ENCODE measurements around the gene TET3. TPM values are rescaled to one million over a fixed set of nuclear protein-coding genes. Genes with fewer than 3 reads are reported as not detected.

Gene TET3
- 10 to 100 TPM; 40.0 to 47.9 (median 45.3) TPM for total RNA-seq
- 14.8 TPM for total RNA-seq (2013)

- Mint-ChIP-seq H3K27ac (peak within 1 kb of the TSS; percentile 84), H3K4me3 (peak within 1 kb of the TSS; percentile 92), H3K36me3 (no peaks in the 10 kb centered on the region), H3K9me3 (no peaks in the 10 kb centered on the region), H3K27me3 (ENCODE audit: low read depth in 2 of 2) (peaks cover 24 to 31% of the 10 kb centered on the region in 2 donors), H3K4me1 (peaks cover 55 to 66% of the 10 kb centered on the region in 2 donors)
- Histone ChIP-seq H3K27ac (ENCODE audit: low read length) (peak within 1 kb of the TSS; percentile 69), H3K4me3 (ENCODE audit: low read length) (peak within 1 kb of the TSS; percentile 63), H3K9me3 (ENCODE audit: control insufficient read depth, insufficient read depth, low read length) (no peaks in the 10 kb centered on the region), H3K36me3 (ENCODE audit: control insufficient read depth, insufficient read depth, low read length) (peaks cover 2% of the 10 kb centered on the region), H3K4me1 (ENCODE audit: control insufficient read depth, insufficient read depth, low read length) (peaks cover 62% of the 10 kb centered on the region), H3K27me3 (ENCODE audit: control insufficient read depth, insufficient read depth, low read length) (peaks cover 4% of the 10 kb centered on the region)
- intact Hi-C loops (cut with micrococcal nuclease): loop anchor here (2.0 to 10.0 kb wide), 3 partner anchors 48 to 160 kb away; partner anchors contain the start of genes BOLA3 and DGUOK
- ATAC-seq (peak; percentile 68 to 80 (median 79)), DNase-seq (peak in 1 of 2 donors; percentile 88)
- 2% methylated on average over 85 of the region's 85 CpGs for WGBS (ENCODE audit: insufficient coverage)
- no peak for TF ChIP-seq CTCF (IDR thresholded peaks at IDR 0.05)
These were observed at the start of gene TET3 for GRCh38 chr2:73984203-73984921. TET3 (plus strand) TSS chr2:73984910; CDS start chr2:73986404, 1,494 bp downstream.

GRCh38 chr2:73935641-73936040 is 49.1 kb upstream of the TET3 start:
- H3K4me1 ChIP-seq (ENCODE audit: control insufficient read depth, insufficient read depth, low read length): peaks cover 7% of the 10 kb centered on the region
- no peak overlapping the region for H3K27ac ChIP-seq (ENCODE audit: low read length)
- no peaks in the 10 kb centered on the region for H3K36me3 Mint-ChIP-seq
- H3K9me3 ChIP-seq (ENCODE audit: control insufficient read depth, insufficient read depth, low read length): no peaks in the 10 kb centered on the region
- ATAC-seq (no peak), DNase-seq (no peak)
- peaks cover 65% of the 10 kb centered on the region in 2 donors for H3K4me1 Mint-ChIP-seq
- H3K9me3 Mint-ChIP-seq: no peaks in the 10 kb centered on the region
- H3K4me3 ChIP-seq (ENCODE audit: low read length): no peak overlapping the region
- no peaks in the 10 kb centered on the region for H3K27me3 Mint-ChIP-seq (ENCODE audit: low read depth in 2 of 2)
- peaks cover 24% of the 10 kb centered on the region for H3K36me3 ChIP-seq (ENCODE audit: control insufficient read depth, insufficient read depth, low read length)
- no peak for TF ChIP-seq CTCF (IDR thresholded peaks at IDR 0.05)
- intact Hi-C loops (cut with micrococcal nuclease): loop anchor here (5.0 kb wide), 1 partner anchor 38 kb away; no protein-coding TSS in a partner anchor
- peak overlapping the region in 1 of 2 donors; percentile 62 for H3K27ac Mint-ChIP-seq
- H3K27me3 ChIP-seq (ENCODE audit: control insufficient read depth, insufficient read depth, low read length): no peaks in the 10 kb centered on the region
- no peak overlapping the region for H3K4me3 Mint-ChIP-seq

GRCh38 chr2:73937103-73937885 is 47.4 kb upstream of the TET3 start:
- TF ChIP-seq CTCF (IDR thresholded peaks at IDR 0.05): no peak
- intact Hi-C loops (cut with micrococcal nuclease): loop anchor here (5.0 kb wide), 1 partner anchor 40 kb away; no protein-coding TSS in a partner anchor
- no peak for ATAC-seq
- Histone ChIP-seq H3K36me3 (ENCODE audit: control insufficient read depth, insufficient read depth, low read length) (peaks cover 32% of the 10 kb centered on the region), H3K4me3 (ENCODE audit: low read length) (no peak overlapping the region), H3K9me3 (ENCODE audit: control insufficient read depth, insufficient read depth, low read length) (no peaks in the 10 kb centered on the region), H3K27ac (ENCODE audit: low read length) (no peak overlapping the region), H3K27me3 (ENCODE audit: control insufficient read depth, insufficient read depth, low read length) (no peaks in the 10 kb centered on the region), H3K4me1 (ENCODE audit: control insufficient read depth, insufficient read depth, low read length) (peaks cover 3% of the 10 kb centered on the region)
- Mint-ChIP-seq H3K27ac (peak overlapping the region; percentile 10 to 62), H3K4me1 (peaks cover 54 to 64% of the 10 kb centered on the region in 2 donors), H3K27me3 (ENCODE audit: low read depth in 2 of 2) (no peaks in the 10 kb centered on the region), H3K36me3 (no peaks in the 10 kb centered on the region), H3K9me3 (no peaks in the 10 kb centered on the region), H3K4me3 (no peak overlapping the region)
- 100% methylated on average over 3 of the region's 4 CpGs for WGBS (ENCODE audit: insufficient coverage)
- no peak for DNase-seq

All from natural killer cell (primary cell).